ENCODE results near the gene HMCES. TPM values are rescaled to one million over a fixed set of nuclear protein-coding genes. Genes with fewer than 3 reads are reported as not detected.

HMCES gene
- total RNA-seq, 1 donor from 2014 or later = 16.9 TPM

DNA sequence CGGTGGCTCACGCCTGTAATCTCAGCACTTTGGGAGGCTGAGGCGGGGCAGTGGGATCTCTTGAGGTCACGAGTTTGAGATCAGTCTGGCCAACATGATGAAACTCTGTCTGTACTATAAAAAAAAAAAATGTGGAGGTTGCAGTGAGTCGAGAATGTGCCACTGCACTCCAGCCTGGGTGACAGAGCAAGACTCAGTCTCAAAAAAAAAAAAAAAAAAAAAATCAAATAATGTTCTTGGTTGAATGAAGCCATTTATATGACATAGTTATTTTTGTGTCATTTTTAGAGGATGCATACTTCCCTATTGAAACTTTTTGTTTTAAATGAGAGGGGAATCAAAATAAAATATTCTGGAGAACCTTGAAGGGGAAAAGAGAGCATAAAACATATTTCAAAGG, 3.1 kb downstream of the HMCES start:
- no peak for DNase-seq (ENCODE audit: extremely low spot score in 2 of 2)
- no peaks in the 10 kb centered on the region for H3K27me3 ChIP-seq
- no peaks in the 10 kb centered on the region for H3K9me3 ChIP-seq
- no peak overlapping the region for H3K27ac ChIP-seq
- H3K36me3 ChIP-seq = peaks cover 0 to 7% of the 10 kb centered on the region in 2 donors
- H3K4me3 ChIP-seq = no peak overlapping the region
- TF ChIP-seq, protein P1, sequence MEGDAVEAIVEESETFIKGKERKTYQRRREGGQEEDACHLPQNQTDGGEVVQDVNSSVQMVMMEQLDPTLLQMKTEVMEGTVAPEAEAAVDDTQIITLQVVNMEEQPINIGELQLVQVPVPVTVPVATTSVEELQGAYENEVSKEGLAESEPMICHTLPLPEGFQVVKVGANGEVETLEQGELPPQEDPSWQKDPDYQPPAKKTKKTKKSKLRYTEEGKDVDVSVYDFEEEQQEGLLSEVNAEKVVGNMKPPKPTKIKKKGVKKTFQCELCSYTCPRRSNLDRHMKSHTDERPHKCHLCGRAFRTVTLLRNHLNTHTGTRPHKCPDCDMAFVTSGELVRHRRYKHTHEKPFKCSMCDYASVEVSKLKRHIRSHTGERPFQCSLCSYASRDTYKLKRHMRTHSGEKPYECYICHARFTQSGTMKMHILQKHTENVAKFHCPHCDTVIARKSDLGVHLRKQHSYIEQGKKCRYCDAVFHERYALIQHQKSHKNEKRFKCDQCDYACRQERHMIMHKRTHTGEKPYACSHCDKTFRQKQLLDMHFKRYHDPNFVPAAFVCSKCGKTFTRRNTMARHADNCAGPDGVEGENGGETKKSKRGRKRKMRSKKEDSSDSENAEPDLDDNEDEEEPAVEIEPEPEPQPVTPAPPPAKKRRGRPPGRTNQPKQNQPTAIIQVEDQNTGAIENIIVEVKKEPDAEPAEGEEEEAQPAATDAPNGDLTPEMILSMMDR (IDR thresholded peaks at IDR 0.05) = no peak
- intact Hi-C loops (cut with DNase I) = no loop called here
- H3K4me1 ChIP-seq = peaks cover 42% of the 10 kb centered on the region

DNA sequence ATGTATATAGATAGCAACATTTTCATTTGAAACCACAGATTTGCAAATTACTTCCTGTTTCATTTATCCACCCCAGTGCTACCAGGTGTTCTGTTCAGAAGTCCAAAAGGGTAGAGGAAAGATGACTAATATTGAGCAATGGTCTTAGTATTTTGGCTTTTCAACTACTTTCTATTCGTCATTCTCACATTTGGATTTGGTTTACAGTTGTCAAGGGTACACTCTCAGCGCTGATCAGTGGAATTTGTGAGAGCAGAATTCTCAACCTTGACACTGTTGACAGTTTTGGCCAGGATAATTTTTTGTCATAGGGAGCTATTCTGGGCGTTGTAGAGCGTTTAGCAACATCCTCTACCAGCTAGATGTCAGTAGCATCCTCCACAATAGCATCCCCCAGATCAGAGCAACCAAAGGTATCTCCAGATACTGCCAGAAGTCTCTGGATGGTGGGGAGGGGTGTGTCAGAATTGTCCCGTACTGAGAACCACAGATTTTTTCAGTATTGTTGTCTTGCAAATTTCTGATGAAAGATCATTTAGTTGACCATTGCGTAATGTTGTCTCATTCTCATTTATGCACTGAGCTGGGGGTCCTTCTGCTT, 4.2 kb downstream of the HMCES start:
- no peaks in the 10 kb centered on the region for H3K9me3 ChIP-seq
- TF ChIP-seq, protein P1 (IDR thresholded peaks at IDR 0.05) = no peak
- no peak for TF ChIP-seq POLR2A (IDR thresholded peaks at IDR 0.05)
- no peak for TF ChIP-seq POLR2AphosphoS5 (IDR thresholded peaks at IDR 0.05; ENCODE audit: insufficient read depth in 1 of 2, low read depth in 1 of 2)
- H3K36me3 ChIP-seq = no peaks in the 10 kb centered on the region
- peaks cover 37% of the 10 kb centered on the region for H3K4me1 ChIP-seq
- H3K27ac ChIP-seq = no peak overlapping the region
- no peaks in the 10 kb centered on the region for H3K27me3 ChIP-seq
- intact Hi-C loops (cut with DNase I) = no loop called here
- H3K4me3 ChIP-seq = no peak overlapping the region
- no peak for DNase-seq (ENCODE audit: extremely low spot score in 2 of 2)

DNA sequence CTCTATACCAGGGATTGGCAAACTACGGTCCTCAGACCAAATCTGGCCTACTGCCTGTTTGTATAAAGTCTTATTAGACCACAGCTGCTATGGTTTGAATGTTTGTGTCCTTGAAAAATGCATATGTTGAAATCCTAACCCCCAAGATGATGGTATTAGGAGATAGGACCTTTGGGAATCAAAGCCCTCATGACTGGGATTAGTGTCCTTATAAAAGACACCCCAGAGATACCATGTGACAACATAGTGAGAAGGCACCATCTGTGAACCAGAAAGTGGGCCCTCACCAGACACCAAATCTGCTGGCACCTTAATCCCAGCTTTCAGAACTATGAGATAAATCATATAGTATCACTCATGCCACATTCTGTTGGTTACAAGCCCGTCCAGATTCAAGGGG, 7.4 kb downstream of the HMCES start:
- H3K4me3 ChIP-seq = no peak overlapping the region
- H3K9me3 ChIP-seq = no peaks in the 10 kb centered on the region
- H3K36me3 ChIP-seq = peaks cover 0 to 13% of the 10 kb centered on the region in 2 donors
- intact Hi-C loops (cut with DNase I) = no loop called here
- DNase-seq (ENCODE audit: extremely low spot score in 2 of 2) = no peak
- H3K27ac ChIP-seq = no peak overlapping the region
- TF ChIP-seq POLR2AphosphoS5 (IDR thresholded peaks at IDR 0.05; ENCODE audit: insufficient read depth in 1 of 2, low read depth in 1 of 2) (no peak), POLR2A (IDR thresholded peaks at IDR 0.05) (no peak)
- TF ChIP-seq, protein P1 (IDR thresholded peaks at IDR 0.05) = no peak
- H3K27me3 ChIP-seq = no peaks in the 10 kb centered on the region
- peaks cover 14% of the 10 kb centered on the region for H3K4me1 ChIP-seq

DNA sequence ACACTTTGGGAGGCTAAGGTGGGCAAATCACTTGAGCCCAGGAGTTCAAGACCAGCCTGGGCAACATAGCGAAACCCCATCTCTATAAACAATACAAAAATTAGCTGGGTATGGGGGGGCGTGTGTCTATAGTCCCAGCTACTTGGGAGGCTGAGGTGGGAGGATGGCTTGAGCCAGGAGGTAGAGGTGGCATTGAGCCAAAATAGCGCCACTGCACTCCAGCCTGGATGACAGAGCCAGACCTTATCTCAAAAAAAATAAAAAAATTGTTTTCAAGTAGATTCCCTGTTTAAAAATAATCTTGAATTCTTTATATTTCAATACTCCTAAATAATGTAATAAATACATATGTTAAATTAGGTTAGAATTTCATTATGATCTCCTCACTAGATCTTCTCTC, 9.8 kb downstream of the HMCES start:
- peaks cover 0 to 27% of the 10 kb centered on the region in 2 donors for H3K36me3 ChIP-seq

More for the DNA sequence above, 9.8 kb downstream of the HMCES start:
- Histone ChIP-seq H3K4me3 (no peak overlapping the region), H3K27ac (no peak overlapping the region), H3K9me3 (no peaks in the 10 kb centered on the region), H3K27me3 (no peaks in the 10 kb centered on the region), H3K4me1 (no peaks in the 10 kb centered on the region)
- TF ChIP-seq POLR2AphosphoS5 (IDR thresholded peaks at IDR 0.05; ENCODE audit: insufficient read depth in 1 of 2, low read depth in 1 of 2) (no peak), POLR2A (IDR thresholded peaks at IDR 0.05) (no peak)
- TF ChIP-seq, protein P1 (IDR thresholded peaks at IDR 0.05) = no peak
- no peak for DNase-seq (ENCODE audit: extremely low spot score in 2 of 2)
- intact Hi-C loops (cut with DNase I) = no loop called here
